GM04503 (cell line): Measurements from ENCODE around the gene NCDN.

Source experiments
- DNase-seq: peaks from one replicate; pipeline ENCODE4 v3.0.0-alpha.2; 2012; ENCODE audit warnings: low read depth

The NCDN gene

GRCh38 chr1:35554266-35555211 lies 3.1 kb upstream of the NCDN start:
- DNase-seq = no peak

- no peak for DNase-seq
Observed at GRCh38 chr1:35555212-35555584, 2.4 kb upstream of the NCDN start.

- peak; percentile 57 for DNase-seq
Observed at GRCh38 chr1:35555601-35556477, 1.8 kb upstream of the NCDN start.

- DNase-seq = no peak
Observed at GRCh38 chr1:35556484-35557117, 998 bp upstream of the NCDN start.

- DNase-seq = no peak
Observed at GRCh38 chr1:35557118-35557610, 435 bp upstream of the NCDN start, which contains the start of gene KIAA0319L. Gene KIAA0319L (minus strand): TSS chr1:35557403. CDS start chr1:35554491, 2,912 bp downstream.

GRCh38 chr1:35558374-35559316 lies 1.0 kb downstream of the NCDN start:
- no peak for DNase-seq

GRCh38 chr1:35559317-35559944 lies 1.8 kb downstream of the NCDN start:
- DNase-seq = no peak

- no peak for DNase-seq
Observed at GRCh38 chr1:35560256-35561225, 2.9 kb downstream of the NCDN start.

GRCh38 chr1:35561297-35561971 lies 3.8 kb downstream of the NCDN start:
- DNase-seq = no peak

- DNase-seq = no peak
Observed at GRCh38 chr1:35561972-35562680, 4.5 kb downstream of the NCDN start.

GRCh38 chr1:35563166-35563565 lies 5.6 kb downstream of the NCDN start:
- DNase-seq = no peak

GRCh38 chr1:35564037-35564883 lies 6.7 kb downstream of the NCDN start:
- no peak for DNase-seq

GRCh38 chr1:35564884-35565741 lies 7.5 kb downstream of the NCDN start:
- no peak for DNase-seq

GRCh38 chr1:35565742-35566133 lies 8.1 kb downstream of the NCDN start:
- DNase-seq = no peak

GRCh38 chr1:35567947-35568558 lies 10.5 kb downstream of the NCDN start:
- no peak for DNase-seq

GRCh38 chr1:35568975-35569395 lies 11.4 kb downstream of the NCDN start:
- DNase-seq = no peak
